ENCODE measurements around the gene MYF6.
"Not testable (repeated sequence)": the region's sequence is repeated elsewhere in the genome, so short reads cannot be mapped to it uniquely, and the experiment has no call there.

Gene MYF6

GRCh38 chr12:80707126-80707829 is at the start of gene MYF6:
Gene MYF6 (plus strand): TSS chr12:80707634. CDS start chr12:80707720, 86 bp downstream.
- DNase-seq (ENCODE audit: low spot score), result no peak

- no peak for DNase-seq (ENCODE audit: low spot score)
These were observed 47.8 kb upstream of the MYF6 start for GRCh38 chr12:80659512-80660063.

- DNase-seq (ENCODE audit: low spot score), result no peak
These were observed 44.8 kb upstream of the MYF6 start for GRCh38 chr12:80662586-80662985.

GRCh38 chr12:80670214-80670613 is 37.2 kb upstream of the MYF6 start:
- no peak for DNase-seq (ENCODE audit: low spot score)

GRCh38 chr12:80676042-80676636 is 31.3 kb upstream of the MYF6 start:
- DNase-seq (ENCODE audit: low spot score), result not testable (repeated sequence)

GRCh38 chr12:80676856-80677255 is 30.6 kb upstream of the MYF6 start:
- DNase-seq (ENCODE audit: low spot score), result no peak

GRCh38 chr12:80677994-80678393 is 29.4 kb upstream of the MYF6 start:
- no peak for DNase-seq (ENCODE audit: low spot score)

GRCh38 chr12:80679346-80680131 is 27.9 kb upstream of the MYF6 start:
- no peak for DNase-seq (ENCODE audit: low spot score)

GRCh38 chr12:80681287-80681686 is 26.1 kb upstream of the MYF6 start:
- DNase-seq (ENCODE audit: low spot score), result no peak

GRCh38 chr12:80681786-80682185 is 25.6 kb upstream of the MYF6 start:
- no peak for DNase-seq (ENCODE audit: low spot score)

GRCh38 chr12:80684077-80684495 is 23.3 kb upstream of the MYF6 start:
- no peak for DNase-seq (ENCODE audit: low spot score)

- no peak for DNase-seq (ENCODE audit: low spot score)
These were observed 17.3 kb upstream of the MYF6 start for GRCh38 chr12:80690090-80690489.

GRCh38 chr12:80690513-80690912 is 16.9 kb upstream of the MYF6 start:
- DNase-seq (ENCODE audit: low spot score), result no peak

GRCh38 chr12:80692114-80692513 is 15.3 kb upstream of the MYF6 start:
- DNase-seq (ENCODE audit: low spot score), result no peak

- no peak for DNase-seq (ENCODE audit: low spot score)
These were observed 10.1 kb upstream of the MYF6 start for GRCh38 chr12:80697270-80697887.

- no peak for DNase-seq (ENCODE audit: low spot score)
These were observed 9.2 kb upstream of the MYF6 start for GRCh38 chr12:80698256-80698655.

- no peak for DNase-seq (ENCODE audit: low spot score)
These were observed 8.4 kb upstream of the MYF6 start for GRCh38 chr12:80698847-80699542.

- no peak for DNase-seq (ENCODE audit: low spot score)
These were observed 7.1 kb upstream of the MYF6 start for GRCh38 chr12:80700327-80700726.

- no peak for DNase-seq (ENCODE audit: low spot score)
These were observed 6.0 kb upstream of the MYF6 start for GRCh38 chr12:80701388-80701787.

GRCh38 chr12:80702889-80703805 is 4.3 kb upstream of the MYF6 start:
- DNase-seq (ENCODE audit: low spot score), result no peak

- no peak for DNase-seq (ENCODE audit: low spot score)
These were observed 3.0 kb upstream of the MYF6 start for GRCh38 chr12:80704420-80704819.
